Fibroblast of lung (primary cell): ENCODE results near the gene EXOC6.

Experiments used
- CTCF ChIP-seq, 2 donors: IDR thresholded peaks in 1 of 2; conservative IDR thresholded peaks in 1 of 2; 1 replicate in 1 of 2; 2 replicates in 1 of 2; pipeline ENCODE4 v1.5.1; 2011 to 2012; ENCODE audit warnings: low read length in 2 of 2, control low read depth in 1 of 2, inconsistent platforms in 1 of 2, low read depth in 1 of 2, mild to moderate bottlenecking in 1 of 2
- EZH2 ChIP-seq: IDR thresholded peaks from 2 replicates; pipeline ENCODE4 v1.5.1; 2012; ENCODE audit warnings: low read length, control low read depth, mild to moderate bottlenecking; ENCODE audit errors: missing control alignments

GRCh38 chr10:92929896-92930295, 81.6 kb downstream of the EXOC6 start:
- TF ChIP-seq CTCF (conservative IDR thresholded peaks at IDR 0.05 in 1 of 2, IDR thresholded peaks at IDR 0.05 in 1 of 2; ENCODE audit: low read depth in 1 of 2, low read length in 2 of 2) (no peak), EZH2 (no peak)
